Right atrium auricular region (tissue), 2 donors: ENCODE data around the gene C16orf89. TPM values are rescaled to one million over a fixed set of nuclear protein-coding genes. Genes with fewer than 3 reads are reported as not detected.

Source experiments
- DNase-seq: peaks from one replicate; pipeline ENCODE4 v3.0.0-alpha.2; 2019; ENCODE audit warnings: low spot score
- H3K27ac ChIP-seq, 2 donors: fragments of 200-600 bp; sonication (generic); 1 replicate in 1 of 2; 2 replicates in 1 of 2; pipeline ENCODE4 v1.5.1; 2016 to 2019
- H3K27me3 ChIP-seq, 2 donors: fragments of 200-600 bp; sonication (generic); one replicate each; pipeline versions ENCODE4 v1.5.1 to v1.6.0; 2017 to 2019
- H3K36me3 ChIP-seq: fragments of 200-600 bp; sonication (generic); one replicate; pipeline ENCODE4 v1.5.1; 2016
- H3K4me1 ChIP-seq, 2 donors: fragments of 200-600 bp; sonication (generic); one replicate each; pipeline versions ENCODE4 v1.5.1 to v1.6.0; 2017 to 2019
- H3K4me3 ChIP-seq, 2 donors: fragments of 200-600 bp; sonication (generic); 1 replicate in 1 of 2; 2 replicates in 1 of 2; pipeline ENCODE4 v1.5.1; 2017 to 2019; ENCODE audit warnings: mild to moderate bottlenecking in 1 of 2, moderate library complexity in 1 of 2
- H3K9me3 ChIP-seq, 2 donors: fragments of 200-600 bp; sonication (generic); one replicate each; pipeline ENCODE4 v1.5.1; 2019
- CTCF ChIP-seq, 2 donors: fragments of 200-600 bp; sonication (generic); IDR thresholded peaks; one replicate each; pipeline ENCODE4 v1.5.1; 2019; ENCODE audit warnings: antibody characterized with exemption in 2 of 2
- total RNA-seq, 2 donors: library from RNA; depleted of rRNA; stranded (reverse); fragments of >200 nt; gene quantifications; one replicate each; pipeline ENCODE4 v1.1.0, GENCODE V29; 2016

C16orf89 gene
- total RNA-seq, 2 donors from 2014 or later = 5.2 to 5.4 TPM

DNA sequence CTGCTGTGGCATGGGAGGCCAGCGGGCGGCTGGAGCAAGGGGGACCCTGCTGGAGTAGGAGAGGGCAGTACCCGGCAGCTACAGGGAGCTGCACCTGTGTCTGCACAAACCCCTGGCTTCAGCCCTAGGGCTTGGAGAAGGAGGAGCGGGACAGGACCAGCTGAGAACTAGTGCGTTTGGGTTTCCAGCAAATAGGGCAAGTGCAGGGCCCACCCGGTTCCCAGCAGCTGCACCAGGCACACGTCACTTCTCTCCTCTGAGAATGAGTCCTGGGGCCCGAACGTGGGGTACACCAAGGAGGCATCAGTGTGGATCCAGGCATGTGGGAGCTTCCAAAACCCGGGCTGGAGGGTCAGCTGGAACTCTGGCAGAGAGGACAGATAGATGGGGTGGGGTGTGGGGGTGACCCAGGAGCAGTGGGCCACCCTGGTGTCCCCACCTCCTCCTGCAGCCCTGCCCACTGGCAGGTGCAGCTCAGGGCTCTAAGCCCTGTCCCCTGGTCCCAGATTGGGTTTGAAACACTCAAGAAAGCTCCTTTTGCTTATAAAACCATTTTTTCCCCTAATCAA, 5.6 kb downstream of the C16orf89 start:
- no peak overlapping the region for H3K4me3 ChIP-seq
- H3K27ac ChIP-seq = no peak overlapping the region
- H3K36me3 ChIP-seq = no peaks in the 10 kb centered on the region
- no peaks in the 10 kb centered on the region for H3K9me3 ChIP-seq
- DNase-seq = no peak
- peaks cover 0 to under 1% of the 10 kb centered on the region in 2 donors for H3K4me1 ChIP-seq
- no peak for TF ChIP-seq CTCF (IDR thresholded peaks at IDR 0.05)
- no peaks in the 10 kb centered on the region for H3K27me3 ChIP-seq

GRCh38 chr16:5059386-5060072, 6.2 kb downstream of the C16orf89 start:
- Histone ChIP-seq H3K36me3 (no peaks in the 10 kb centered on the region), H3K9me3 (no peaks in the 10 kb centered on the region), H3K27me3 (no peaks in the 10 kb centered on the region), H3K27ac (no peak overlapping the region), H3K4me1 (no peaks in the 10 kb centered on the region), H3K4me3 (no peak overlapping the region)
- TF ChIP-seq CTCF (IDR thresholded peaks at IDR 0.05) = no peak
- no peak for DNase-seq

- Histone ChIP-seq H3K27ac (no peak overlapping the region), H3K4me1 (no peaks in the 10 kb centered on the region), H3K9me3 (no peaks in the 10 kb centered on the region), H3K4me3 (no peak overlapping the region), H3K36me3 (no peaks in the 10 kb centered on the region), H3K27me3 (no peaks in the 10 kb centered on the region)
- DNase-seq = no peak
- no peak for TF ChIP-seq CTCF (IDR thresholded peaks at IDR 0.05)
These were observed 7.3 kb downstream of the C16orf89 start for GRCh38 chr16:5058476-5058875.

DNA sequence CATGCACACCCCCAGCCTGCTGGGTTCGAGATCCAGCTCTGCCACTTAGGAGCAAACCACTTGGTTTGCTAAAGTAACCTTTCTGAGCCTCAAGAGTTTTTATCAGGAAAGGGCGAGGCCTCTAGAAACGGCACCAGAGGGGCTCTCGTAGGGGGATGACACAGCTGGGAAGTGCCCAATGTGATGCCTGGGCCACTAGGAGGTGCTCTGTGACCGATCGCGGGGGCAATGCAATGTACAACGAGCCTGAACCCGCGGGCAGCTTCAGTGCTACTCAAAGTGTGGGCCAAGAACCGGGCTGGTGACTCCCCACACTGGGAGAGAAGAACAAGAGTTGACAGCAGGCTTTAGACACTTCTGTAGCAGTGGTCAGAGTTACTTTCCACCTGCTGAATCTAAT, 9.4 kb downstream of the C16orf89 start:
- no peaks in the 10 kb centered on the region for H3K27me3 ChIP-seq
- no peaks in the 10 kb centered on the region for H3K4me1 ChIP-seq
- H3K27ac ChIP-seq = no peak overlapping the region
- no peaks in the 10 kb centered on the region for H3K36me3 ChIP-seq
- DNase-seq = no peak
- peak in 1 of 2 donors; percentile 25 for TF ChIP-seq CTCF (IDR thresholded peaks at IDR 0.05)
- no peak overlapping the region for H3K4me3 ChIP-seq
- no peaks in the 10 kb centered on the region for H3K9me3 ChIP-seq

DNA sequence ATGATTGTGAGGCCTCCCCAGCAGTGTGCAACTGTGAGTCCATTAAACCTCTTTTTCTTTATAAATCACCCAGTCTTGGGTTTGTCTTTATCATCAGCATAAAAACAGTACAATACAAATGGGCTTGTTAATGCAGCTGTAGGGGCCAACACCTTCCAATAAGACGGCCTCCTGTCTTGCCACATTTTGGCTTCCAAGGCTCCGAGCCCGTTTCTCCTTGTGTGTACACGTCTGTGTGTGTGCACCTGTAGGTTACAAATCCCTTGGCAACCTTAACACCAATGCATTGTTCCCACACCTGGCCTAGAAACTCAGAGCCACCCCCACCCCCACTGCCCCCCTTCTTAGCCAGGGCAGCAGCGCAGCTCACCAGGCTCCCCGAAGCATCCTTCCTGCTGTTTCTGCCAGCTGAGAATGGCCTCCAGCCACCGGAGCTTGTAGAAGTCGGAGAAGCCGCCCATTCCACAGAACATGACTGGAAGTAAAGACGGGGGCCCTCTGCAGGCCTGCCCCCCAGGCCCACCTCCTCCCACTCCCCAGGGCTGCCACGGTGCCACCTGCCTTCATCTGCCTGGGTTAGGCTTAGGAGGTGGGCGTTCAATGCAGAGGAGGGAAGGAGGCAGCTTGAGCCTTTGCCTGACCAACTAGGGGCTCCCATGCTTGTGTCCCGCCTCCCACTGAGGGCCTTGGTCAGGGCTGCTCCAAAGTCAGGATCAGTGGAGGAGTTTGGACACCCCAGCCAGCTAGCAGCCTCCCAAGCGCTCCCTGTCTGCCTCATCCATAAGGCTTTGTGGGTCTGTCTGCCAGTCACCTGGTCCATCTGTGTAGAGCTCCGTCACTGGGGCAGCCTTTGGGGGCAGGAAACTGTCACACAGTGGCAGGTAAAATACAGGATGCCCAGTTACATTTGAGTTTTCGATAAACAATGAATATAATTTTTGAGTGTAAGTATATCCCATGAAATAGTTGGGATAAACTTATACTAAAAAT, 10.6 kb downstream of the C16orf89 start:
- Histone ChIP-seq H3K27ac (no peak overlapping the region), H3K27me3 (no peaks in the 10 kb centered on the region), H3K9me3 (no peaks in the 10 kb centered on the region), H3K4me1 (no peaks in the 10 kb centered on the region), H3K36me3 (no peaks in the 10 kb centered on the region), H3K4me3 (no peak overlapping the region)
- no peak for DNase-seq
- TF ChIP-seq CTCF (IDR thresholded peaks at IDR 0.05) = no peak
